Measurements from ENCODE around the gene FNDC3B. TPM values are rescaled to one million over a fixed set of nuclear protein-coding genes. Genes with fewer than 3 reads are reported as not detected.

The FNDC3B gene
- total and polyA plus RNA-seq, 2 donors (not counting 3 experiments of a cell fraction or from before 2014, with no cell fraction given): 91.6 to 295 TPM

- FAIRE-seq: no peak
- ChIA-PET POLR2A (no interaction called here), CTCF (interaction anchor here (0.8 kb wide), 1 partner anchor 11 kb away, joined by 3 read pairs; no protein-coding TSS in a partner anchor)
- no TSS peak for BruUV-seq (replicated peaks)
- Histone ChIP-seq H3K9me3 (replicated peaks; ENCODE audit: control insufficient read depth, insufficient read depth, low read length) (no peaks in the 10 kb centered on the region), H3K27ac (ENCODE audit: insufficient read depth, low read depth, low read length) (no peak overlapping the region), H3K36me3 (ENCODE audit: control insufficient read depth in 2 of 2, extremely low read depth in 1 of 2, insufficient read depth in 2 of 2, low read length in 2 of 2) (peaks cover 18 to 26% of the 10 kb centered on the region in 2 experiments), H3K79me2 (ENCODE audit: control insufficient read depth, insufficient read depth, low read length) (peaks cover 47% of the 10 kb centered on the region), H3K27me3 (ENCODE audit: control insufficient read depth in 2 of 2, insufficient read depth in 2 of 2, low read length in 2 of 2) (no peaks in the 10 kb centered on the region), H3K4me1 (ENCODE audit: control insufficient read depth, extremely low read depth, insufficient read depth, low read length) (peaks cover 4% of the 10 kb centered on the region), H2AFZ (ENCODE audit: low read depth, low read length) (no peak overlapping the region), H4K20me1 (replicated peaks; ENCODE audit: control insufficient read depth, extremely low read depth, insufficient read depth, low read length) (peaks cover 12% of the 10 kb centered on the region), H3K9ac (replicated peaks; ENCODE audit: extremely low read depth, insufficient read depth, low read length) (no peak overlapping the region), H3K4me3 (replicated peaks in 1 of 3; ENCODE audit: insufficient read depth in 1 of 3, low read depth in 1 of 3, low read length in 3 of 3) (no peak overlapping the region), H3K4me2 (ENCODE audit: insufficient read depth, low read length) (no peak overlapping the region), H3K9me1 (replicated peaks; ENCODE audit: control insufficient read depth, extremely low read depth, insufficient read depth, low read length) (no peaks in the 10 kb centered on the region)
- dilution Hi-C loops (cut with MboI; ENCODE audit: extremely low pct_ligation_motif_present, low sequenced_read_pairs) (no loop called here), intact Hi-C loops (cut with micrococcal nuclease) (loop anchor here (10.0 kb wide), 1 partner anchor 319 kb away; no protein-coding TSS in a partner anchor)
- no peak for TF ChIP-seq MAX (IDR thresholded peaks at IDR 0.05; ENCODE audit: insufficient read depth, insufficient read length)
- no peak for TF ChIP-seq FOS (IDR thresholded peaks at IDR 0.05; ENCODE audit: borderline replicate concordance, insufficient read depth, low read length)
- no peak for TF ChIP-seq CTCF (IDR thresholded peaks at IDR 0.05; ENCODE audit: extremely low read depth in 1 of 2, insufficient read depth in 1 of 2, low read depth in 1 of 2, low read length in 2 of 2)
- no peak for TF ChIP-seq GATA2 (IDR thresholded peaks at IDR 0.05; ENCODE audit: insufficient read depth, insufficient read length, low read depth, low read length)
- no peak for TF ChIP-seq JUN (IDR thresholded peaks at IDR 0.05; ENCODE audit: borderline replicate concordance, insufficient read depth, insufficient read length, low read depth)
- TF ChIP-seq EZH2 (IDR thresholded peaks at IDR 0.05; ENCODE audit: borderline replicate concordance, low read depth, low read length, severe bottlenecking): no peak
- TF ChIP-seq POLR2AphosphoS5 (IDR thresholded peaks at IDR 0.05; ENCODE audit: insufficient read depth, low read depth, low read length): no peak
- TF ChIP-seq POLR2A (IDR thresholded peaks at IDR 0.05; ENCODE audit: low read depth, low read length): no peak
- TF ChIP-seq MYC (IDR thresholded peaks at IDR 0.05; ENCODE audit: low read depth, low read length): no peak
- DNase-seq (ENCODE audit: low read depth, low spot score): no peak
Measured at GRCh38 chr3:172283841-172284357, 244.5 kb downstream of the FNDC3B start.
